ENCODE data around the gene KIAA0753. TPM values are rescaled to one million over a fixed set of nuclear protein-coding genes. Genes with fewer than 3 reads are reported as not detected.

KIAA0753 gene
- total RNA-seq, 1 experiment from 2014 or later: 25.9 TPM

DNA sequence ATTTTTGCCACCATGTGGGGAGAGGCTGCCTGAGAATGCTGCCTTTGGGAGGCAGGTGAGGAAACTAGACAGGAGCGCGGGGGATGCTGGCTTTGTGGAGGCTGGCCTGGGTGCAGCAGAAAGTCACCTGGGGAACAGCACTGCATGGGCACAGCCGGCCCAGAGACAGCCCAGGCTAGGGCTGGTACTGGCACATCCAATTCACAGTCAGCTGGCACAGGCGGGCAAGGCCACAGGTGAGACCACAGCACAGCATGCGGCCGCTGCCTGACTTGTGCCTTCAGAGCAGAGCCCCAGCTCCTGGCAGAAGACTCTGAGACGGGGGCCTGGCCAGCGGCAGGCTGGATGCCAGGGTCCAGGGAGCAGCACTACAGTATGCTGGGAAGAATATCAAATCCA lies 67.5 kb downstream of the KIAA0753 start:
- H3K9me3 Mint-ChIP-seq (ENCODE audit: low read depth, unreplicated experiment): no peaks in the 10 kb centered on the region
- H3K27ac Mint-ChIP-seq (ENCODE audit: unreplicated experiment): no peak overlapping the region
- no peak for DNase-seq
- H3K4me3 Mint-ChIP-seq (ENCODE audit: low read depth, unreplicated experiment): no peak overlapping the region
- intact Hi-C loops (cut with micrococcal nuclease; ENCODE audit: unreplicated experiment): no loop called here
- TF ChIP-seq, protein P1, sequence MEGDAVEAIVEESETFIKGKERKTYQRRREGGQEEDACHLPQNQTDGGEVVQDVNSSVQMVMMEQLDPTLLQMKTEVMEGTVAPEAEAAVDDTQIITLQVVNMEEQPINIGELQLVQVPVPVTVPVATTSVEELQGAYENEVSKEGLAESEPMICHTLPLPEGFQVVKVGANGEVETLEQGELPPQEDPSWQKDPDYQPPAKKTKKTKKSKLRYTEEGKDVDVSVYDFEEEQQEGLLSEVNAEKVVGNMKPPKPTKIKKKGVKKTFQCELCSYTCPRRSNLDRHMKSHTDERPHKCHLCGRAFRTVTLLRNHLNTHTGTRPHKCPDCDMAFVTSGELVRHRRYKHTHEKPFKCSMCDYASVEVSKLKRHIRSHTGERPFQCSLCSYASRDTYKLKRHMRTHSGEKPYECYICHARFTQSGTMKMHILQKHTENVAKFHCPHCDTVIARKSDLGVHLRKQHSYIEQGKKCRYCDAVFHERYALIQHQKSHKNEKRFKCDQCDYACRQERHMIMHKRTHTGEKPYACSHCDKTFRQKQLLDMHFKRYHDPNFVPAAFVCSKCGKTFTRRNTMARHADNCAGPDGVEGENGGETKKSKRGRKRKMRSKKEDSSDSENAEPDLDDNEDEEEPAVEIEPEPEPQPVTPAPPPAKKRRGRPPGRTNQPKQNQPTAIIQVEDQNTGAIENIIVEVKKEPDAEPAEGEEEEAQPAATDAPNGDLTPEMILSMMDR (IDR thresholded peaks at IDR 0.05; ENCODE audit: unreplicated experiment): no peak
- peaks cover 12% of the 10 kb centered on the region for H3K4me1 Mint-ChIP-seq (ENCODE audit: low read depth, unreplicated experiment)
- H3K36me3 Mint-ChIP-seq (ENCODE audit: insufficient read depth, unreplicated experiment): peaks cover 8% of the 10 kb centered on the region
- no TSS peak for BruUV-seq (replicated peaks)
- CTCF ChIA-PET: interaction anchor here (0.7 kb wide), 1 partner anchor 281 kb away, joined by 3 read pairs; no protein-coding TSS in a partner anchor
- H3K27me3 Mint-ChIP-seq (ENCODE audit: unreplicated experiment): no peaks in the 10 kb centered on the region

DNA sequence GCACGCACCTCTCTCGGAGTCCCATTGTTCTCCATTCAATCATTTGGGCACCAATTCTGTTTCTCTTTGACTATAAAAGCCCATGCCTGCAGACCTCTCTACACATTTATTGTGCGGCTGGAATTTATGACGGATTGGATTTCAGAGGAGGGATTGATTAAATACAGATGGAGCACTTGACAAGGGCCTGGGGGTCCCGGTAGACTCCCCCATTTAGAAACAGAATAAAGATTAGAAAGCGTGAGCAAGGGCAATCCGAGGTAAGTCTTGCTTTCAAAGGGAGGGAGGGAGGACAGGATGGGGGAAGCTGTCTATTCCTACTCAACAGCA lies 69.1 kb downstream of the KIAA0753 start:
- CTCF ChIA-PET: no interaction called here
- Mint-ChIP-seq H3K4me3 (ENCODE audit: low read depth, unreplicated experiment) (no peak overlapping the region), H3K36me3 (ENCODE audit: insufficient read depth, unreplicated experiment) (no peaks in the 10 kb centered on the region), H3K27ac (ENCODE audit: unreplicated experiment) (no peak overlapping the region), H3K27me3 (ENCODE audit: unreplicated experiment) (no peaks in the 10 kb centered on the region), H3K4me1 (ENCODE audit: low read depth, unreplicated experiment) (peaks cover 12% of the 10 kb centered on the region), H3K9me3 (ENCODE audit: low read depth, unreplicated experiment) (no peaks in the 10 kb centered on the region)
- intact Hi-C loops (cut with micrococcal nuclease; ENCODE audit: unreplicated experiment): no loop called here
- TF ChIP-seq, protein P1 (IDR thresholded peaks at IDR 0.05; ENCODE audit: unreplicated experiment): no peak
- BruUV-seq (replicated peaks): no TSS peak
- DNase-seq: no peak

DNA sequence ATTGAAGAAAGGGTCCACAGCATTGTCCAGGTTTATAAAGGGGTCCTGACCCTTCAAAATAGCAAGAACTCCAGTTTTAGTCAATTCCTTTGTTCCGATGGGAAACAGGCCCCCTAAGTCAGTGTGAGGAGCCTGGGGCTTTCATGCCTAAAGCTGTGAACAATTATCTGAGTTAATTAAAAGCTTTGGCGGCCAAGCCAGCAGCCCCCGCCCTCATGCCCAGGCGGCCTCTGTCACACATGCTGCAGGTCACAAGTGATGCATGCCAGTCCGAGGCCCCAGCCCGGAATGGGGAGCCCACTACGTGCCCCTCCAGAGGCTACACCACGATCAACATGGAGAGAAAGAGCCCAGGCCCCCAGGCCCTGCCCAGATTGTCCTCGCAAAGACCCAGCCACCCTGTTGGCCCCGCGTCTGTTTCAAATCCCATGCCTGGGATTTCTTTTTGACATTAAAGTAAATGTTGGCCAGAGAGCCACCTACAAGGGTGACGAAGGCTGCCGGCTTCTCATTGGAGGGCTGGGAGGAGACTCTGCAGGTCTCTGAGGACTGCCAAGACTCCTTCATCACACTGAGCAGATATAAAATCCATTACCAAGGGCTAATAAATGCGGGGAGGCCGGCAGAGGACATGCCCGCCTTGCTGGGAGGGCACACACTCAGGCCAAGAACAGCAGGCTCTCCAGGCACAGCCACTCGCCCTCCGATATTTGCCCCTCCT lies 69.6 kb downstream of the KIAA0753 start:
- no peaks in the 10 kb centered on the region for H3K36me3 Mint-ChIP-seq (ENCODE audit: insufficient read depth, unreplicated experiment)
- BruUV-seq (replicated peaks): no TSS peak
- no peaks in the 10 kb centered on the region for H3K27me3 Mint-ChIP-seq (ENCODE audit: unreplicated experiment)
- intact Hi-C loops (cut with micrococcal nuclease; ENCODE audit: unreplicated experiment): no loop called here
- peaks cover 11% of the 10 kb centered on the region for H3K4me1 Mint-ChIP-seq (ENCODE audit: low read depth, unreplicated experiment)
- no peak overlapping the region for H3K4me3 Mint-ChIP-seq (ENCODE audit: low read depth, unreplicated experiment)
- H3K9me3 Mint-ChIP-seq (ENCODE audit: low read depth, unreplicated experiment): no peaks in the 10 kb centered on the region
- H3K27ac Mint-ChIP-seq (ENCODE audit: unreplicated experiment): no peak overlapping the region
- TF ChIP-seq, protein P1 (IDR thresholded peaks at IDR 0.05; ENCODE audit: unreplicated experiment): no peak
- DNase-seq: no peak
- CTCF ChIA-PET: no interaction called here

DNA sequence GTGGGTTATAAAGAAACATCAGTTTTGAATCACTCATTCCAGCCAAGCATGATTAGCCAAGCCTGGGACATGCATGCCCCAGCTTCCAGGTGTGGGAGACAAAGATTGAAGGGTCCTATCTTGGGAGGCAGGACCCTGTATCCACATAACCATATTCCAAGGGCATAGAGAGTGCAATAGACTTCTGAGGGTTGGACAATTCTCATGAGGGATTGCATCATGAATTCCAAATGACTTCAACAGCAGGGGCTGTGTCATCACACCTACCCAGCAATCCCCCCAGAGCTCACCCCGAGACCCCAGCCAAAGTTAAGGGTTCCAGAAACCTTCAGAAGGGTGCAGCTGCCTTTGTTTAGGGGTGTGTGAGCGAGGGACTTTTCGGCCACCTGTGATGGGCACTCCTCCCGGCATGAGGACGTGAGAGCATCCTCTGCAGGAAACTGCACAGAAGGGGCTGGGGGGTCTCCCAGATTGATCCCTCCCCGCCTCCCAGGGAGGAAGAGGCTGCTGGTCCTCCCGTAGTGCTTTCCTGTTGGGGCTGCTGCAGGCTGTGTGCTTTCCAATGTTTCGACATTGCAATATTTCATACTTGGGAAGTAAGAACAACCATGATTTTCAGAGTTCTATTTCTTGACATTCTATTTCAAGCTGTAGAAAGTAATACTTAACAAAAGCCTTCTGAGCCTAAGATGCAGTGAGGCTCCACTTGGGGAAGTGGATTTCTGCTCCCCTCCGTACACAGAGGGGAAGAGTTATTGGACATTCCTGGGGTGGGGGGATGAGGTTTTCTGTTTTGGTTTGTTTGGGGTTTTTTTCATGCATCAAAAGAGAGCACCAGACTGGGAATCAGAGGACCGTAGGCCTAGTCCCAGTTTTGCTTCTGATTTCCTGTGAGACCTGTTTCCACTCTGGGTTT lies 70.9 kb downstream of the KIAA0753 start:
- Mint-ChIP-seq H3K9me3 (ENCODE audit: low read depth, unreplicated experiment) (no peaks in the 10 kb centered on the region), H3K4me3 (ENCODE audit: low read depth, unreplicated experiment) (no peak overlapping the region), H3K27ac (ENCODE audit: unreplicated experiment) (no peak overlapping the region), H3K36me3 (ENCODE audit: insufficient read depth, unreplicated experiment) (no peaks in the 10 kb centered on the region), H3K4me1 (ENCODE audit: low read depth, unreplicated experiment) (no peaks in the 10 kb centered on the region), H3K27me3 (ENCODE audit: unreplicated experiment) (no peaks in the 10 kb centered on the region)
- no TSS peak for BruUV-seq (replicated peaks)
- CTCF ChIA-PET: no interaction called here
- DNase-seq: no peak
- TF ChIP-seq, protein P1 (IDR thresholded peaks at IDR 0.05; ENCODE audit: unreplicated experiment): no peak
- intact Hi-C loops (cut with micrococcal nuclease; ENCODE audit: unreplicated experiment): no loop called here

Data from Calu3 (cell line).